OCI-LY7 (cell line): Measurements from ENCODE around the gene BAG1.

Experiments used
- EZH2phosphoT487 ChIP-seq: fragments of 200-600 bp; sonication (generic); IDR thresholded peaks from 2 replicates; pipeline ENCODE4 v1.6.1; 2018; ENCODE audit warnings: low read depth, borderline replicate concordance, mild to moderate bottlenecking, mixed run types, antibody characterized with exemption, low read length, moderate library complexity, mixed read lengths
- TF ChIP-seq, protein P1 (sequence below): fragments of 200-600 bp; sonication (generic); conservative IDR thresholded peaks from 2 replicates; pipeline ENCODE4 v1.5.1; 2014; ENCODE audit warnings: mild to moderate bottlenecking, antibody characterized with exemption, low read length, moderate library complexity, mixed read lengths

DNA sequence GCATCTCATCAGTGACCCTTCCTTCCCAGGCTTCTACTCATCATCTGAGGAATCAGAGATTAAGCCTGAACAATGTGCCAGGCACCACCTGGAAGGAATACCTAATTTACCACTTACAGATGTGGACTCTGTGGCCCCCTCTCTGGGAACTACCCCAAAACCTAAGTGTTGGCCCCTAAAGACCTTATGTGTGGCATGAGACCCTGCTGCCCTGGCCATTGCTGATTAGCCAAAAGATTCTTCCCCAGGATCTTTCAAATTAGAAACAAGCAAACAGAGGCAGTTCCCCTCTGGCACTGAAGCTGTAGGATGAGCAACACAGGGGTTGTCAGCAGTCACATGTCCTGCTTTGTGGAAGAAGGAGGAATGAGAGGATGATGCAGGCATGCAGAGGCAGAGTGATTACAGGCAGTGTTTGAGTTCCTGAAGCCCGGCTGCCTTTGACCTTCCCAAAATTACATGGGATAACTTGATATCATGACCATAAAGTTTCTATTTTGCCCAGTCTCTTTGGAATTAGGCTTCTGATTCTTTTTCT is 14.0 kb downstream of the BAG1 start:
- TF ChIP-seq, protein P1, sequence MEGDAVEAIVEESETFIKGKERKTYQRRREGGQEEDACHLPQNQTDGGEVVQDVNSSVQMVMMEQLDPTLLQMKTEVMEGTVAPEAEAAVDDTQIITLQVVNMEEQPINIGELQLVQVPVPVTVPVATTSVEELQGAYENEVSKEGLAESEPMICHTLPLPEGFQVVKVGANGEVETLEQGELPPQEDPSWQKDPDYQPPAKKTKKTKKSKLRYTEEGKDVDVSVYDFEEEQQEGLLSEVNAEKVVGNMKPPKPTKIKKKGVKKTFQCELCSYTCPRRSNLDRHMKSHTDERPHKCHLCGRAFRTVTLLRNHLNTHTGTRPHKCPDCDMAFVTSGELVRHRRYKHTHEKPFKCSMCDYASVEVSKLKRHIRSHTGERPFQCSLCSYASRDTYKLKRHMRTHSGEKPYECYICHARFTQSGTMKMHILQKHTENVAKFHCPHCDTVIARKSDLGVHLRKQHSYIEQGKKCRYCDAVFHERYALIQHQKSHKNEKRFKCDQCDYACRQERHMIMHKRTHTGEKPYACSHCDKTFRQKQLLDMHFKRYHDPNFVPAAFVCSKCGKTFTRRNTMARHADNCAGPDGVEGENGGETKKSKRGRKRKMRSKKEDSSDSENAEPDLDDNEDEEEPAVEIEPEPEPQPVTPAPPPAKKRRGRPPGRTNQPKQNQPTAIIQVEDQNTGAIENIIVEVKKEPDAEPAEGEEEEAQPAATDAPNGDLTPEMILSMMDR, result no peak
- TF ChIP-seq EZH2phosphoT487, result no peak
